Transverse colon (tissue), 4 donors: ENCODE measurements around the gene NTNG1. TPM values are rescaled to one million over a fixed set of nuclear protein-coding genes. Genes with fewer than 3 reads are reported as not detected.

Experiments
- DNase-seq: peaks from one replicate; pipeline ENCODE4 v3.0.0-alpha.2; 2019
- H3K27ac ChIP-seq, 4 donors: fragments of 200-600 bp; sonication (generic); 2 replicates each; pipeline ENCODE4 v1.5.1; 2016 to 2018; ENCODE audit warnings: inconsistent platforms in 4 of 4
- H3K27me3 ChIP-seq: fragments of 200-600 bp; sonication (generic); 2 replicates; pipeline ENCODE4 v1.5.1; 2017; ENCODE audit warnings: inconsistent platforms
- H3K36me3 ChIP-seq, 4 donors: fragments of 200-600 bp; sonication (generic); 2 replicates each; pipeline ENCODE4 v1.5.1; 2017 to 2019; ENCODE audit warnings: inconsistent platforms in 4 of 4
- H3K4me1 ChIP-seq, 4 donors: fragments of 200-600 bp; sonication (generic); 2 replicates each; pipeline ENCODE4 v1.5.1; 2017 to 2020; ENCODE audit warnings: inconsistent platforms in 4 of 4
- H3K4me3 ChIP-seq, 4 donors: fragments of 200-600 bp; sonication (generic); 1 replicate in 1 of 4; 2 replicates in 3 of 4; pipeline versions ENCODE4 v1.5.1 to v1.6.1; 2017 to 2019; ENCODE audit warnings: inconsistent platforms in 4 of 4
- H3K9me3 ChIP-seq, 2 donors: fragments of 200-600 bp; sonication (generic); 2 replicates each; pipeline ENCODE4 v1.5.1; 2017 to 2019; ENCODE audit warnings: inconsistent platforms in 2 of 2
- EP300 ChIP-seq: sonication (generic); formaldehyde crosslinking; IDR thresholded peaks from one replicate; pipeline ENCODE4 v1.6.1; 2017; ENCODE audit warnings: antibody characterized with exemption, low read depth
- POLR2A ChIP-seq: fragments of 450-650 bp; IDR thresholded peaks from one replicate; pipeline ENCODE4 v1.6.1; 2016; ENCODE audit warnings: antibody characterized with exemption, mild to moderate bottlenecking, moderate library complexity
- POLR2AphosphoS5 ChIP-seq, 3 donors: sonication (generic); formaldehyde crosslinking; IDR thresholded peaks; one replicate each; pipeline ENCODE4 v1.6.1; 2016; ENCODE audit warnings: antibody characterized with exemption in 3 of 3
- WGBS, 2 donors: methylation state at CpG; one replicate each; pipeline ENCODE4 v1.1.5; 2018; ENCODE audit warnings: low coverage in 1 of 2; 5-methylcytosine and 5-hydroxymethylcytosine counted together
- in situ Hi-C, 4 donors: fragments of 200-750 bp; cut with MboI; loops; one replicate each; pipeline versions ENCODE4 v1.15.0 to v1.15.1; 2017; ENCODE audit warnings: low sequenced_read_pairs in 3 of 4, low pct_ligation_motif_present in 1 of 4, low pct_unique_long_range_greater_than_20kb in 1 of 4
- intact Hi-C: fragments of 100-400 bp; cut with DNase I; formaldehyde crosslinking; loops from one replicate; pipeline ENCODE4 v1.15.1; 2023; ENCODE audit warnings: low total_unique reads
- total RNA-seq, 4 donors: library from RNA; depleted of rRNA; stranded (reverse); fragments of >200 nt; gene quantifications; one replicate each; pipeline ENCODE4 v1.1.0, GENCODE V29; 2016
- TF ChIP-seq, protein P1 (sequence below), 5 experiments: fragments of 200-600 bp in 3 of 5; fragments of 450-650 bp in 2 of 5; sonication (generic) in 3 of 5; IDR thresholded peaks; 1 replicate in 2 of 5; 2 replicates in 3 of 5; pipeline ENCODE4 v1.5.1; 2016 to 2017; ENCODE audit warnings: antibody characterized with exemption in 5 of 5, inconsistent platforms in 3 of 5, mild to moderate bottlenecking in 2 of 5, moderate library complexity in 1 of 5

The NTNG1 gene
- total RNA-seq, 4 donors from 2014 or later: 1.8 to 6.4 (median 3.5) TPM; not detected in 1

DNA sequence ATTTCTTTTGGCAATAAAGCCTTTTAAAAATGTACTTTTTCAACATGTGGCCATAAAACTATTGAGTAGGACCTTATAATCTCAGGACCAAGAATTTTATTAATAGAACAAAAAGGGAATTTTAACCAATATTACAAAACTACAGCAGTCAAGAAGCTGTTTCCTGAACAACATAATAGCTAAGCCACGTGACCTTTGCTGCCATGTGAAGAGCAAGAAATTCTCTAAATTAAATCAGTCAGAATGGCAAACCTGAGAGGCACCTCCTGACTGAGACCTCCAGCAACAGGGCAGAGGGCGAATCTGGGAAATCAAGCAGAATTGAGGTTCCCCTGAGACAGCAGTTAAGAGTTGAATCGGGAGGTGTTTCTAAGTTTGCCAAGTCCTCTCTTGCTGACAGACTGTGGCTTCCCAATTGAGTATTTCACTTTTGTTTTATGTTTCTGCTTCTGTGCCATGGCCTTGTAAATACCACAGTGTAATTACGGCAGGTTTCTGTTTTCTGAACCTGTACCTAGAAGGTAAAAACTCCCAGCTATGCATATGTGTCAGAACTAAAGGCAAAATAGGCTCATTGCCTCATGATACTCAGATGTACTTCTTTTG lies 358.4 kb downstream of the NTNG1 start:
- in situ Hi-C loops: no loop called here
- H3K36me3 ChIP-seq: no peaks in the 10 kb centered on the region
- H3K27me3 ChIP-seq: no peaks in the 10 kb centered on the region
- peak overlapping the region in 1 of 4 donors; percentile 17 for H3K27ac ChIP-seq
- TF ChIP-seq, protein P1, sequence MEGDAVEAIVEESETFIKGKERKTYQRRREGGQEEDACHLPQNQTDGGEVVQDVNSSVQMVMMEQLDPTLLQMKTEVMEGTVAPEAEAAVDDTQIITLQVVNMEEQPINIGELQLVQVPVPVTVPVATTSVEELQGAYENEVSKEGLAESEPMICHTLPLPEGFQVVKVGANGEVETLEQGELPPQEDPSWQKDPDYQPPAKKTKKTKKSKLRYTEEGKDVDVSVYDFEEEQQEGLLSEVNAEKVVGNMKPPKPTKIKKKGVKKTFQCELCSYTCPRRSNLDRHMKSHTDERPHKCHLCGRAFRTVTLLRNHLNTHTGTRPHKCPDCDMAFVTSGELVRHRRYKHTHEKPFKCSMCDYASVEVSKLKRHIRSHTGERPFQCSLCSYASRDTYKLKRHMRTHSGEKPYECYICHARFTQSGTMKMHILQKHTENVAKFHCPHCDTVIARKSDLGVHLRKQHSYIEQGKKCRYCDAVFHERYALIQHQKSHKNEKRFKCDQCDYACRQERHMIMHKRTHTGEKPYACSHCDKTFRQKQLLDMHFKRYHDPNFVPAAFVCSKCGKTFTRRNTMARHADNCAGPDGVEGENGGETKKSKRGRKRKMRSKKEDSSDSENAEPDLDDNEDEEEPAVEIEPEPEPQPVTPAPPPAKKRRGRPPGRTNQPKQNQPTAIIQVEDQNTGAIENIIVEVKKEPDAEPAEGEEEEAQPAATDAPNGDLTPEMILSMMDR (IDR thresholded peaks at IDR 0.05): no peak
- TF ChIP-seq POLR2AphosphoS5 (IDR thresholded peaks at IDR 0.05) (no peak), EP300 (no peak), POLR2A (no peak)
- WGBS, 2 donors: 53 to 61% methylated on average over 4 of the region's 4 CpGs
- DNase-seq: no peak
- no peak overlapping the region for H3K4me3 ChIP-seq
- H3K9me3 ChIP-seq: no peaks in the 10 kb centered on the region
- H3K4me1 ChIP-seq: no peaks in the 10 kb centered on the region
- intact Hi-C loops: no loop called here

GRCh38 chr1:107501081-107501605 lies 360.3 kb downstream of the NTNG1 start:
- Histone ChIP-seq H3K36me3 (no peaks in the 10 kb centered on the region), H3K27ac (no peak overlapping the region), H3K4me1 (no peaks in the 10 kb centered on the region), H3K27me3 (no peaks in the 10 kb centered on the region), H3K4me3 (no peak overlapping the region), H3K9me3 (no peaks in the 10 kb centered on the region)
- intact Hi-C loops (no loop called here), in situ Hi-C loops (no loop called here)
- DNase-seq: no peak
- 68 to 79% methylated on average over 2 to 6 of the region's 6 CpGs for WGBS, 2 donors
- TF ChIP-seq POLR2A (no peak), POLR2AphosphoS5 (IDR thresholded peaks at IDR 0.05) (no peak), EP300 (no peak)
- TF ChIP-seq, protein P1 (IDR thresholded peaks at IDR 0.05): no peak

DNA sequence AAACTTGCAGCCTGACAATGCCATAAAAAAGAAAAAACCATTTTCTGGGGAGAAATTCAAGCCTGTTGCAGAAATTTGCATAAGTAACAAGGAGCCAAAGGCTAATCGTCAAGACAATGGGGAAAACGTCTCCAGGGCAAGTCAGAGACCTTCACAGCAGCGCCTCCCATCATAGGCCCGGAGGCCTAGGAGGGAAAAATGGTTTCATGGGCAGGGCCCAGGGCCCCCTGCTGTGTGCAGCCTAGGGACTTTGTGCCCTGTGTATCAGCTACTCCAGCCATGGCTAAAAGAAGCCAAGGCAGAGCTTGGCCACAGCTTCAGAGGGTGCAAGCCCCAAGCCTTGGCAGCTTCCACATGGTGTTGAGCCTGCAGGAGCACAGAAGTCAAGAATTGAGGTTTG lies 369.5 kb downstream of the NTNG1 start:
- in situ Hi-C loops: no loop called here
- no peak for TF ChIP-seq POLR2AphosphoS5 (IDR thresholded peaks at IDR 0.05)
- TF ChIP-seq EP300: no peak
- TF ChIP-seq POLR2A: no peak
- TF ChIP-seq, protein P1 (IDR thresholded peaks at IDR 0.05): no peak
- WGBS, 2 donors: 82 to 89% methylated on average over 4 of the region's 4 CpGs
- DNase-seq: no peak
- Histone ChIP-seq H3K27me3 (no peaks in the 10 kb centered on the region), H3K36me3 (no peaks in the 10 kb centered on the region), H3K4me1 (no peaks in the 10 kb centered on the region), H3K27ac (no peak overlapping the region), H3K4me3 (no peak overlapping the region), H3K9me3 (no peaks in the 10 kb centered on the region)
- intact Hi-C loops: no loop called here

DNA sequence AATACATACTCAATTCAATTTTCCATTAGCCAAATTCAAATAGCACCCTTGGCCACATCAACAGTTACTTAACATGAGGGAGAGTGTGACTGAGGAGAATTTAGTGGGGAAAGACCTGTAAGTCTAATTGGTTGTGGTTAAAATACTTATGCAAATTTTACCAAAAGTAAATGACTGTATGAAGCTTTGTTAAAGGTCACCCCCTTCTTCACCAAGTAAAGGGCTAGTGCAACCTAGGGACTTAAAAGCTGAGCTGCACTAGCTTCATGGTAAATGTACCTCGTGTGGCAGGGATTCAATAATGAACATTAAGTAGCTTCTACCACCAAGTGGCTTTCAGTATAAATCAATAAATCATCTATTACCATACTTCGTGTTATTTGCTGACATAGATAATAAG lies 372.0 kb downstream of the NTNG1 start:
- Histone ChIP-seq H3K36me3 (no peaks in the 10 kb centered on the region), H3K4me1 (no peaks in the 10 kb centered on the region), H3K4me3 (no peak overlapping the region), H3K27me3 (no peaks in the 10 kb centered on the region), H3K9me3 (no peaks in the 10 kb centered on the region), H3K27ac (no peak overlapping the region)
- TF ChIP-seq POLR2AphosphoS5 (IDR thresholded peaks at IDR 0.05) (no peak), POLR2A (no peak)
- intact Hi-C loops (no loop called here), in situ Hi-C loops (no loop called here)
- no peak for DNase-seq
- WGBS, 2 donors: 65 to 82% methylated on average over 2 of the region's 2 CpGs

GRCh38 chr1:107514841-107515240 lies 374.0 kb downstream of the NTNG1 start:
- Histone ChIP-seq H3K27ac (no peak overlapping the region), H3K4me1 (no peaks in the 10 kb centered on the region), H3K36me3 (no peaks in the 10 kb centered on the region), H3K9me3 (no peaks in the 10 kb centered on the region), H3K4me3 (no peak overlapping the region), H3K27me3 (no peaks in the 10 kb centered on the region)
- DNase-seq: no peak
- no peak for TF ChIP-seq POLR2A
- TF ChIP-seq, protein P1 (IDR thresholded peaks at IDR 0.05): no peak
- TF ChIP-seq POLR2AphosphoS5 (IDR thresholded peaks at IDR 0.05): no peak
- TF ChIP-seq EP300: no peak
- WGBS, 2 donors: 76 to 96% methylated on average over 3 of the region's 3 CpGs
- intact Hi-C loops (no loop called here), in situ Hi-C loops (no loop called here)
